Tibial nerve (tissue), 4 donors: Measurements from ENCODE around the gene SRF. TPM values are rescaled to one million over a fixed set of nuclear protein-coding genes. Genes with fewer than 3 reads are reported as not detected.

ENCODE experiments used
- DNase-seq, 2 donors: peaks; one replicate each; pipeline ENCODE4 v3.0.0-alpha.2; 2019; ENCODE audit warnings: low spot score in 2 of 2
- H3K27ac ChIP-seq, 4 donors: fragments of 200-600 bp; sonication (generic) in 3 of 4; one replicate each; pipeline ENCODE4 v1.5.1; 2017 to 2019; ENCODE audit warnings: mild to moderate bottlenecking in 1 of 4
- H3K27me3 ChIP-seq, 2 donors: fragments of 200-600 bp; sonication (generic) in 1 of 2; one replicate each; pipeline versions ENCODE4 v1.5.1 to v1.6.0; 2017 to 2019
- H3K36me3 ChIP-seq, 3 donors: fragments of 200-600 bp; sonication (generic); one replicate each; pipeline ENCODE4 v1.5.1; 2018 to 2019
- H3K4me1 ChIP-seq, 4 donors: fragments of 200-600 bp; sonication (generic) in 3 of 4; one replicate each; pipeline ENCODE4 v1.5.1; 2017 to 2019
- H3K4me3 ChIP-seq, 4 donors: fragments of 200-600 bp; sonication (generic) in 3 of 4; one replicate each; pipeline ENCODE4 v1.5.1; 2017 to 2019; ENCODE audit warnings: mild to moderate bottlenecking in 1 of 4, moderate library complexity in 1 of 4
- H3K9me3 ChIP-seq, 4 donors: fragments of 200-600 bp; sonication (generic) in 3 of 4; one replicate each; pipeline ENCODE4 v1.5.1; 2017 to 2019
- EP300 ChIP-seq, 2 donors: sonication (generic); formaldehyde crosslinking; IDR thresholded peaks; one replicate each; pipeline ENCODE4 v1.6.1; 2017; ENCODE audit warnings: antibody characterized with exemption in 2 of 2, mild to moderate bottlenecking in 1 of 2
- POLR2A ChIP-seq, 2 donors: fragments of 450-650 bp; IDR thresholded peaks; one replicate each; pipeline ENCODE4 v1.6.1; 2017; ENCODE audit warnings: antibody characterized with exemption in 2 of 2, mild to moderate bottlenecking in 2 of 2, moderate library complexity in 2 of 2
- WGBS, 2 donors: methylation state at CpG; one replicate each; pipeline ENCODE4 v1.1.5; 2018; 5-methylcytosine and 5-hydroxymethylcytosine counted together
- total RNA-seq, 4 donors: library from RNA; depleted of rRNA; stranded (reverse); fragments of >200 nt; gene quantifications; one replicate each; pipeline ENCODE4 v1.1.0, GENCODE V29; 2016
- TF ChIP-seq, protein P1 (sequence below), 5 experiments: fragments of 200-600 bp in 3 of 5; fragments of 450-650 bp in 2 of 5; sonication (generic) in 3 of 5; IDR thresholded peaks; one replicate each; pipeline ENCODE4 v1.5.1; 2016 to 2019; ENCODE audit warnings: antibody characterized with exemption in 5 of 5, mild to moderate bottlenecking in 3 of 5, moderate library complexity in 2 of 5

The SRF gene
- total RNA-seq, 4 donors from 2014 or later, result 28.4 to 49.8 (median 35.3) TPM

DNA sequence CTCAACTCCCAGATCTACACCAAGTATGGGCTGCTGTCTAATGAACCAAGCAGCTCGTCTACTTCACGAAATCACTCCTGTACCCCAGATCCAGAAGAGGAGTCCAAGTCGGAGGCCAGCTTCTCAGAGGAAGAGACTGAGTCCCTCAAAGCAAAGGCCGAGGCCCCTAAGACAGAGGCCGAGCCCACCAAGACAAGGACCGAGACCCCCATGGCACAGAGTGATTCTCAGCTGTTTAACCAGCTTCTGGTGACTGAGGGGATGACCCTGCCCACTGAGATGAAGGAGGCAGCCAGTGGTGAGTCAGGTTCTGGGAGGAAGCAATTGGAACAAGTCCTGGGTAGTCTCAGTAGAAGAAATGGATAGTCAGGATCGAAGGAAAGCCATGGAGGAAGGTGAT lies 16.8 kb downstream of the SRF start:
- Histone ChIP-seq H3K27me3 (no peaks in the 10 kb centered on the region), H3K4me3 (no peak overlapping the region), H3K9me3 (no peaks in the 10 kb centered on the region), H3K36me3 (peaks cover 0 to 71% (median 15%) of the 10 kb centered on the region in 3 donors), H3K4me1 (peaks cover 0 to 23% (median 9%) of the 10 kb centered on the region in 4 donors), H3K27ac (no peak overlapping the region)
- 94 to 96% methylated on average over 7 of the region's 7 CpGs for WGBS, 2 donors
- DNase-seq, result no peak
- TF ChIP-seq, protein P1, sequence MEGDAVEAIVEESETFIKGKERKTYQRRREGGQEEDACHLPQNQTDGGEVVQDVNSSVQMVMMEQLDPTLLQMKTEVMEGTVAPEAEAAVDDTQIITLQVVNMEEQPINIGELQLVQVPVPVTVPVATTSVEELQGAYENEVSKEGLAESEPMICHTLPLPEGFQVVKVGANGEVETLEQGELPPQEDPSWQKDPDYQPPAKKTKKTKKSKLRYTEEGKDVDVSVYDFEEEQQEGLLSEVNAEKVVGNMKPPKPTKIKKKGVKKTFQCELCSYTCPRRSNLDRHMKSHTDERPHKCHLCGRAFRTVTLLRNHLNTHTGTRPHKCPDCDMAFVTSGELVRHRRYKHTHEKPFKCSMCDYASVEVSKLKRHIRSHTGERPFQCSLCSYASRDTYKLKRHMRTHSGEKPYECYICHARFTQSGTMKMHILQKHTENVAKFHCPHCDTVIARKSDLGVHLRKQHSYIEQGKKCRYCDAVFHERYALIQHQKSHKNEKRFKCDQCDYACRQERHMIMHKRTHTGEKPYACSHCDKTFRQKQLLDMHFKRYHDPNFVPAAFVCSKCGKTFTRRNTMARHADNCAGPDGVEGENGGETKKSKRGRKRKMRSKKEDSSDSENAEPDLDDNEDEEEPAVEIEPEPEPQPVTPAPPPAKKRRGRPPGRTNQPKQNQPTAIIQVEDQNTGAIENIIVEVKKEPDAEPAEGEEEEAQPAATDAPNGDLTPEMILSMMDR (IDR thresholded peaks at IDR 0.05), result no peak
- TF ChIP-seq POLR2A (IDR thresholded peaks at IDR 0.05) (no peak), EP300 (IDR thresholded peaks at IDR 0.05) (no peak)

DNA sequence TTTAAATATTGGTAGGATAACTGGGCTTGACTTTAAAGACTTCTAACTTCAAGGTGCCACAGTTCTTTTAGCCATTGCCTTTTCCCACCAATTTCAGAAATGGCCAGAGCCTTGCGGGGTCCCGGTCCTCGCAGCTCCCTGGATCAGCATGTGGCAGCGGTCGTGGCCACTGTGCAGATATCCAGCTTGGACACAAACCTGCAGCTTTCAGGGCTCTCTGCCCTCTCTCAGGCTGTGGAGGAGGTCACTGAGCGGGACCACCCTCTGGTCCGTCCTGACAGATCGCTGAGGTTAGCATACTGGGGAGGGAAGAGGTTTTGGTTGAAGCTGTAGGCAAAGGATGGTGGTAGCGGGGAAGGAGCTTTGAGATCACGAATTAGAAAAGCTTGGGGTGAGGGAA lies 17.4 kb downstream of the SRF start:
- Histone ChIP-seq H3K27me3 (no peaks in the 10 kb centered on the region), H3K27ac (no peak overlapping the region), H3K4me1 (peaks cover 0 to 17% (median 3%) of the 10 kb centered on the region in 4 donors), H3K9me3 (no peaks in the 10 kb centered on the region), H3K36me3 (peaks cover 0 to 77% (median 15%) of the 10 kb centered on the region in 3 donors), H3K4me3 (no peak overlapping the region)
- DNase-seq, result no peak
- WGBS, 2 donors, result 89 to 90% methylated on average over 10 of the region's 10 CpGs
- TF ChIP-seq, protein P1 (IDR thresholded peaks at IDR 0.05), result no peak
- TF ChIP-seq POLR2A (IDR thresholded peaks at IDR 0.05) (no peak), EP300 (IDR thresholded peaks at IDR 0.05) (no peak)

DNA sequence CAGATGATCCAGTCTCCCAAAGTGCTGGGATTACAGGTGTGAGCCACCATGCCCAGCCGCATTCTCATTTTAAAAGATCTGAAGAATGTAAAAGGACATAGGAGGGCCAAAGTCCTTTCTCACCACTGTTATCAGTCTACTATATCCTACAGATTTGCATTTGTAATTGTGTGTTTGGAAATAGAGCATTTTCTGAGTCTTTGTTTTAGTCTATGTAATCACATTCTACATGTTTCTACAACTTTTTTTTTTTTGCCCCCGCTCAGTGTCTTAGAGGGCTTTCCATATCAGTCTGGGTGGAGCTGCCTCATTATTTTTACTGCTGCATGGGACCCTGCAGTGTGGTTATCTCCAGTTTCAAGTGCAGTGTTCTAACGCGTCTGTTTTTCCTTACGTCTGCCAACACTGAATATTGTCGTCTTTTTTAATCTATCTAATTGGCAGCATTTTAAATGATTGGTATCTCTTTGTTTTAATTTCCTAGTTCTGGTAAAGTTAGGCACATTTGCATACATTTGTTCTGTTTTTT lies 18.8 kb downstream of the SRF start:
- no peaks in the 10 kb centered on the region for H3K27me3 ChIP-seq
- no peak for DNase-seq
- peaks cover 0 to 2% (median 0%) of the 10 kb centered on the region in 4 donors for H3K4me1 ChIP-seq
- no peak overlapping the region for H3K27ac ChIP-seq
- no peak overlapping the region for H3K4me3 ChIP-seq
- TF ChIP-seq, protein P1 (IDR thresholded peaks at IDR 0.05), result no peak
- TF ChIP-seq POLR2A (IDR thresholded peaks at IDR 0.05) (no peak), EP300 (IDR thresholded peaks at IDR 0.05) (no peak)
- peaks cover 0 to 83% (median 15%) of the 10 kb centered on the region in 3 donors for H3K36me3 ChIP-seq
- 88 to 92% methylated on average over 6 of the region's 6 CpGs for WGBS, 2 donors
- no peaks in the 10 kb centered on the region for H3K9me3 ChIP-seq

DNA sequence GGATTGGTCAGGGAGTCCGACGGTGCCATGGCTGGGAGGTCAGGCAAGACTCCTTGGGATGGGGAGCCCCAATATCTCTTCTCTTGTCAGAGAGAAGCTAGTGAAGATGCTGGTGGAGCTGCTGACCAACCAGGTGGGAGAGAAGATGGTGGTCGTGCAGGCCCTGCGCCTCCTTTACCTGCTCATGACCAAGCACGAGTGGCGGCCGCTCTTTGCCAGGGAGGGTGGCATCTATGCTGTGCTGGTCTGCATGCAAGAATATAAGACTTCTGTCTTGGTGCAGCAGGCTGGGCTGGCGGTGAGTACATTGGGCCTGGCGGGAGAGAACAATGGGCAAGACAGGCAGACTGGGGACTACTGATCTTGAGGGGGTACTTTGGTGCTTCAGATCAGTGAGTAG lies 21.8 kb downstream of the SRF start:
- Histone ChIP-seq H3K36me3 (peaks cover 0 to 84% (median 15%) of the 10 kb centered on the region in 3 donors), H3K4me3 (no peak overlapping the region)

DNA sequence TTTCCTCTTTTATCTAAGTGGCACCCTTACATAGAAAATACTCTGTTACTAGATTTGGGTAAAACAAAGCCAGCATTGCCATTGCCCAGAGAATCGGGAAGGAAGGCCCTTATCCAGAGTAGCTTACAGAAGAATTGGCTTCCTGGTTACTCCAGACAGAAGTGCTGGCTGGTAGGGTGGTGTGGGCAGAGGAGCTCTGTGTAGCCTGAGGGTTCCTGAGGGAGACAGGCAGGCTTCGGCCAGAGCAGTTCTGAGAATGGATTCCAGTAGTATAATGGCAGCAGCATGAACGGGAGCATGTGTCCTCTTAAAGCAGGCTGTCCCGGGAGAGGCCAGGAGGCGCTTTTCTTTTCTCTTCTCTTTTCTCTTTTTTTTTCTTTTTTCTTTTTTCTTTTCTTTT lies 22.9 kb downstream of the SRF start:
- Histone ChIP-seq H3K27me3 (no peaks in the 10 kb centered on the region), H3K27ac (no peak overlapping the region), H3K4me1 (no peaks in the 10 kb centered on the region), H3K4me3 (no peak overlapping the region), H3K9me3 (no peaks in the 10 kb centered on the region), H3K36me3 (peaks cover 0 to 84% (median 14%) of the 10 kb centered on the region in 3 donors)
- TF ChIP-seq POLR2A (IDR thresholded peaks at IDR 0.05) (no peak), EP300 (IDR thresholded peaks at IDR 0.05) (no peak)
- TF ChIP-seq, protein P1 (IDR thresholded peaks at IDR 0.05), result no peak
- DNase-seq, result no peak
- 72 to 74% methylated on average over 5 of the region's 5 CpGs for WGBS, 2 donors

More for the DNA sequence above, 21.8 kb downstream of the SRF start:
- Histone ChIP-seq H3K27me3 (no peaks in the 10 kb centered on the region), H3K9me3 (no peaks in the 10 kb centered on the region), H3K4me1 (no peaks in the 10 kb centered on the region), H3K27ac (no peak overlapping the region)
- TF ChIP-seq POLR2A (IDR thresholded peaks at IDR 0.05), result no peak
- TF ChIP-seq EP300 (IDR thresholded peaks at IDR 0.05), result no peak
- TF ChIP-seq, protein P1 (IDR thresholded peaks at IDR 0.05), result no peak
- DNase-seq, result no peak
- WGBS, 2 donors, result 94% methylated on average over 9 of the region's 9 CpGs
